ENCODE results near the gene ANKRD2. TPM values are rescaled to one million over a fixed set of nuclear protein-coding genes. Genes with fewer than 3 reads are reported as not detected.

The ANKRD2 gene
- total RNA-seq, 4 donors from 2014 or later, result 0.22 to 1.0 TPM; not detected in 2

- no peaks in the 10 kb centered on the region for H3K9me3 ChIP-seq
- no peak overlapping the region for H3K4me3 ChIP-seq
- H3K27me3 ChIP-seq, result no peaks in the 10 kb centered on the region
- no peak for DNase-seq (ENCODE audit: low spot score in 2 of 2)
- 49 to 53% methylated on average over 4 of the region's 4 CpGs for WGBS, 2 donors
- no peak for TF ChIP-seq EP300 (IDR thresholded peaks at IDR 0.05)
- TF ChIP-seq, protein P1, sequence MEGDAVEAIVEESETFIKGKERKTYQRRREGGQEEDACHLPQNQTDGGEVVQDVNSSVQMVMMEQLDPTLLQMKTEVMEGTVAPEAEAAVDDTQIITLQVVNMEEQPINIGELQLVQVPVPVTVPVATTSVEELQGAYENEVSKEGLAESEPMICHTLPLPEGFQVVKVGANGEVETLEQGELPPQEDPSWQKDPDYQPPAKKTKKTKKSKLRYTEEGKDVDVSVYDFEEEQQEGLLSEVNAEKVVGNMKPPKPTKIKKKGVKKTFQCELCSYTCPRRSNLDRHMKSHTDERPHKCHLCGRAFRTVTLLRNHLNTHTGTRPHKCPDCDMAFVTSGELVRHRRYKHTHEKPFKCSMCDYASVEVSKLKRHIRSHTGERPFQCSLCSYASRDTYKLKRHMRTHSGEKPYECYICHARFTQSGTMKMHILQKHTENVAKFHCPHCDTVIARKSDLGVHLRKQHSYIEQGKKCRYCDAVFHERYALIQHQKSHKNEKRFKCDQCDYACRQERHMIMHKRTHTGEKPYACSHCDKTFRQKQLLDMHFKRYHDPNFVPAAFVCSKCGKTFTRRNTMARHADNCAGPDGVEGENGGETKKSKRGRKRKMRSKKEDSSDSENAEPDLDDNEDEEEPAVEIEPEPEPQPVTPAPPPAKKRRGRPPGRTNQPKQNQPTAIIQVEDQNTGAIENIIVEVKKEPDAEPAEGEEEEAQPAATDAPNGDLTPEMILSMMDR (IDR thresholded peaks at IDR 0.05), result no peak
- TF ChIP-seq POLR2A (IDR thresholded peaks at IDR 0.05), result no peak
- peaks cover 0 to 61% (median 23%) of the 10 kb centered on the region in 4 donors for H3K4me1 ChIP-seq
- H3K36me3 ChIP-seq, result no peaks in the 10 kb centered on the region
- H3K27ac ChIP-seq, result no peak overlapping the region
Measured at GRCh38 chr10:97547271-97547600, 25.3 kb upstream of the ANKRD2 start.

- Histone ChIP-seq H3K27me3 (no peaks in the 10 kb centered on the region), H3K27ac (no peak overlapping the region), H3K9me3 (no peaks in the 10 kb centered on the region), H3K36me3 (no peaks in the 10 kb centered on the region), H3K4me3 (no peak overlapping the region), H3K4me1 (peaks cover 0 to 54% (median 18%) of the 10 kb centered on the region in 4 donors)
- no peak for DNase-seq (ENCODE audit: low spot score in 2 of 2)
- WGBS, 2 donors, result 56 to 71% methylated on average over 4 of the region's 4 CpGs
- TF ChIP-seq EP300 (IDR thresholded peaks at IDR 0.05) (no peak), POLR2A (IDR thresholded peaks at IDR 0.05) (no peak)
- TF ChIP-seq, protein P1 (IDR thresholded peaks at IDR 0.05), result no peak
Measured at GRCh38 chr10:97547962-97548361, 24.6 kb upstream of the ANKRD2 start.

DNA sequence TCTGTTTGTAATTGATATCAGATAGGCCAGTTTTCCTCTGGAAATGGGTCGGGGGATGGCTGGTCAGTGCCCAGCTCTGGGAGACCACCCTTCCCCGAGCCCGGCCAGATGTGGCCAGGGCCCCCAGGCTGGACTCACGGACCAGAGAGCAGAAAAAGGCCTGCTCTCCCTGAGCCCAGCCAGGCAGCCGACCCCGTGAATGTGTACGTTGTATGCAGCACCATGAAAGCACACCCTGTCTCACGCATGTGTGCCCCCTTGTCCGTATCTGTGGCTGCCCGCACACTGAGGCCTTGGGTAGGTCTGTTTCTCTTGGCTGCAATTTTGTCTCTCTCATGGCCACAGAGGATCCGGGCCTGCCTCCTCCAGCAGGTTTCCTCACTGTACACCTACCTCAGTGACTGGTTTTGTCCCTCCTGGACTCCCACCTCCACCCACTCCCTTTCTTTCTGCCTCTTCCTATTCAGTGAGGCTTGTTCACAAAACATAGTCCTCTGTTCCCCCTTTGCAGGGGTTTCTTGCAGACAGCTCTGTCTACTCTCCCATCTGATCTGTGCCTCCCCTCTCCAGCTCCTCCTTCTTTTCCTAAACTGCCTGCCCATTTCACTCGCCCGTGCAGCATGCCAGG, 23.6 kb upstream of the ANKRD2 start:
- Histone ChIP-seq H3K4me1 (peaks cover 0 to 53% (median 11%) of the 10 kb centered on the region in 4 donors), H3K27ac (peak overlapping the region in 2 of 4 donors; percentile 63 to 75), H3K9me3 (no peaks in the 10 kb centered on the region), H3K36me3 (no peaks in the 10 kb centered on the region), H3K27me3 (no peaks in the 10 kb centered on the region), H3K4me3 (no peak overlapping the region)
- TF ChIP-seq POLR2A (IDR thresholded peaks at IDR 0.05), result no peak
- TF ChIP-seq EP300 (IDR thresholded peaks at IDR 0.05), result no peak
- TF ChIP-seq, protein P1 (IDR thresholded peaks at IDR 0.05), result no peak
- 72 to 79% methylated on average over 13 of the region's 13 CpGs for WGBS, 2 donors
- no peak for DNase-seq (ENCODE audit: low spot score in 2 of 2)

DNA sequence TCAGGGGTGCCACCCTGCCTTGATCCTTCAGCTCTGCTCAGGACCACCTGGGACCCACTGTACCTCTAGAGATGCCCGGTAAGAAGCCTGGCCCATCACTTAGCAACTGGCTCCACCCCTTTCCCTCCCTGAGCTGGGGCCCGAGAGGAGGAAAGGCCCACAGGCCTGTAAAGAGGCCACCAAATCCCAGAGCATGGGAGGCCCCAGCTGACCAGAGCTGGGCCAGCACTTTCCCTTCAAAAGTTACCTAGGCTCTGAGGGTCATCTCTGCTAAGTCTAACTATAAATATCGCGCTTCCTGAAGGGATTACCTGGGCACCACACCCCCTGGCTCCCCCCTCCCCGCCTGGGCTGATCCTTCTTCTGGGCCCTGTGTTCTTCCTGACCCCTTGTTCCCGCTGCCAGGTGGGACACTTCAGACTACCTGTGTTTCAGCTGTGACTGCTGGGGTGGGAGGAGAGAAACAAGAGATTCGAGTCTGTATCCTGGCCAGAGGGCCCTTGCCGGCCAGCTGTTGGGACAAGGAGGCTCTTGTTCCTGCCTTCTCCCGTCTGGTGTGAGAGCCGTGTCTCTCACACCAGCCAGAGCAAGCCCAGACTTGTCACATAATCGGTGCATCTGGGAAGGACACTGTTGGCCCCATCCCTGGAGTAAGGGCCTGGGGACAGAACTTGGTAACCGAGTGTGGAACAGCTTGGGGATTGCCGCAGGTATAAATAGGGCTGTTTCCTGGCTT, 22.8 kb upstream of the ANKRD2 start:
- no peaks in the 10 kb centered on the region for H3K27me3 ChIP-seq
- no peak overlapping the region for H3K4me3 ChIP-seq
- H3K27ac ChIP-seq, result peak overlapping the region in 2 of 4 donors; percentile 63 to 75
- H3K9me3 ChIP-seq, result no peaks in the 10 kb centered on the region
- DNase-seq (ENCODE audit: low spot score in 2 of 2), result no peak
- H3K4me1 ChIP-seq, result peaks cover 0 to 49% (median 8%) of the 10 kb centered on the region in 4 donors
- H3K36me3 ChIP-seq, result no peaks in the 10 kb centered on the region
- 47 to 53% methylated on average over 11 to 13 of the region's 13 CpGs for WGBS, 2 donors
- TF ChIP-seq, protein P1 (IDR thresholded peaks at IDR 0.05), result no peak
- no peak for TF ChIP-seq POLR2A (IDR thresholded peaks at IDR 0.05)
- TF ChIP-seq EP300 (IDR thresholded peaks at IDR 0.05), result no peak
